GM18907 (cell line): ENCODE measurements around the gene RAB34.

Source experiments
- ATAC-seq: cut with Tn5 transposase; IDR thresholded peaks from one replicate; pipeline ENCODE4 v1.9.1; 2021; ENCODE audit warnings: mild to moderate bottlenecking, moderate library complexity; ENCODE audit not compliant: unreplicated experiment

RAB34 gene

GRCh38 chr17:28688481-28688880 is 29.2 kb downstream of the RAB34 start:
- ATAC-seq: no peak

DNA sequence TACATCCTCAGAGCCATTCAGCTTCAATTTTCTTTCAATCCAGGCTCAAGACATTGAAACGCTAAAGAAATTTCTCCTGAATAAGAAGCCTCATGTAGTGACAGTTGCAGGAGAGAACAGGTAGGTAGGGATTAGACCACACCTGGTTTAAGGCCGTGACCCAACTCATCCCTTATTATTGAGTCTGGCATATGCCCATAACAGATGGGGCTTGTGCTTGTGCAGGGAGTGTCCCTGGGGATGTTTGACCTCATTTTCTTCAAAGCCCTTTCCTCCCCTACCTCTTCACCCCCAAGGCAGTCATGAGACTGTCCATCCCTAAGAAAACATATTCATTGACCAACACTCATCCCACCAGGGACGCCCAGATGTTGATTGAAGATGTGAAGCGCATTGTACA is 31.4 kb downstream of the RAB34 start:
- ATAC-seq: no peak

GRCh38 chr17:28685366-28685765 is 32.3 kb downstream of the RAB34 start:
- no peak for ATAC-seq

GRCh38 chr17:28684963-28685362 is 32.7 kb downstream of the RAB34 start:
- no peak for ATAC-seq

GRCh38 chr17:28682655-28683054 is 35.0 kb downstream of the RAB34 start:
- no peak for ATAC-seq

DNA sequence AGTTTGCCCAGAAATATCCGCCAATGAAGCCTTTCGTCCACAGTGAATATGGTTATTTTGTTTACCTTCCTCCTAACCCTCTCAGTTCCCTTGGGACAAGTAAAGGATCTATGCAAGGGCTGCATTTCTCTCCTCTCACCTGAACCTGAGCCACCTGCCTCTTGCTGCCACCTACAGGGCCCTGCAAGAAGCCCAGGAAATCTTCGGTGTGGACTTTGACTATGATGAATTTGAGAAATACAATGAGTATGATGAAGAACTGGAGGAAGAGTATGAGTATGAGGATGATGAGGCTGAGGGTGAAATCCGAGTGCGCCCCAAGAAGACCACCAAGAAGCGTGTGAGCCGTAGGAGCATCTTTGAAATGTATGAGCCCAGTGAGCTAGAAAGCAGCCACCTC is 41.7 kb downstream of the RAB34 start:
- no peak for ATAC-seq

DNA sequence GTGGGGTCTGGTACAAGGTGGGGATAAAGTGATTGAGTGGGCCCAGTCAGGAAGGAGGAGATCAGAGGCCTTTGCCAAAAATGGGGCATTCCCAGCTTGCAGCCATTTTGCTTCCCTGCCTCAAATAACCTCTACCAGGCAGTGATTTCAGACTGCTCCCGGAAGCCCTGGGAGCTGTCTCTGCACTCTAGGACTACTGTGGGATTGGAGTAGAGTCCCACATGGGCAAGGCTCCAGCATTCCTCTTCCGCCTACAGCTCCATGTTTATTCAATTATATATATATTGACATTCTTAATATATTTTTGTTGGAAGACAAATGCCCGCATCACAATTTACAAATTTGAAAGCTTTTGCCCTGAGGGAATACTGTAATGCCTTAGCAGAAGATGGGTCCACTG is 42.2 kb downstream of the RAB34 start:
- ATAC-seq: no peak

- ATAC-seq: no peak
Measured at GRCh38 chr17:28669918-28670317, 47.8 kb downstream of the RAB34 start.

DNA sequence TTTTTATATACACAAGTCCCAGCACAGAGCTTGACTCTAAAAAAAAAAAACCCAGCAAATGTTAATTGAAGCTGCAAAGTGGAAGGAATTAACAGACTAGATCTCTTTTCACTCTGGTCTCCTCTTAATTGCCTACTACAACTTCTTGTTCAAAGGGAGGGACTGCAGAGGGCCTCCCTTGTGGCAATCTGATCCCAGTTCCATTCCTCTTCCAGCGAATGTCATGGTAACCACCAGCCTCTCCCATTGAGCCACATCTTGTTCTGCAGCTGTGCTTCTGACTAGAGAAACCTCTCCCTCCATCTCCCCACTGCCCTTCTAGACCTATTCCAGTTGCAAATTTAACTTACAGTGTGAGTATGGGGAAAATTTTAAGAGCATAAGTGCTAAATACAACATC is 49.8 kb downstream of the RAB34 start:
- ATAC-seq: no peak

DNA sequence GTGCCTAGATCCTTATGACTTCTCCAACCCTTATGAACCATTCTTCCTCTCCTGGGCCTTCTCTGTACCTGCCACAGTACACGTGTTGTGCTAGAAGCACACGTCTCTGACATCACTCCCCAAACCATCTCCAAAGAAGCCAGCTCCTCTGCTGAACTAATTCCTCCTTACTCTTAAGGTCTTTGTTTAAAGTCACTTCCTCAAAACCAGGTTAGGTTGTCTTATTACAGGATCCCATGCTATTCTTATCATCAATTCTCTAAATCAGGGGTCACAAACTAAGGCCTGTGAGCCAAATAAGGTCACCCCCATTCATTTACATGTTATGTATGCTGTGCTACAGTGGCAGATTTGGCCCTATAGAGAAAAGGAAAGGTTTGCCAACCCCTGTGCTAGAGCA is 51.7 kb downstream of the RAB34 start:
- no peak for ATAC-seq
